Natural killer cell treated with Interleukin-12 subunit alpha and Interleukin-12 subunit beta and Interleukin-15 and Interleukin-18, amount 100 ng/mL, for 72 hours (primary cell): ENCODE measurements around the gene LDLRAD4. TPM values are rescaled to one million over a fixed set of nuclear protein-coding genes. Genes with fewer than 3 reads are reported as not detected.

Experiments used
- ATAC-seq, 2 donors: fragments of 150-1000 bp; cut with Tn5 transposase in 1 of 2; sonication (Bioruptor Pico), chemical (Tn5 transposase) in 1 of 2; 2 replicates each; pipeline ENCODE4 v1.10.0; 2021
- DNase-seq: peaks from one replicate; pipeline ENCODE4 v3.0.0; 2022; ENCODE audit warnings: low spot score
- H3K27ac Mint-ChIP-seq, 2 donors: 1 replicate in 1 of 2; 2 replicates in 1 of 2; pipeline ENCODE4 v1.8.0; 2022; ENCODE audit warnings: mixed read lengths in 2 of 2, mild to moderate bottlenecking in 1 of 2, moderate library complexity in 1 of 2
- H3K27me3 Mint-ChIP-seq, 2 donors: 1 replicate in 1 of 2; 2 replicates in 1 of 2; pipeline ENCODE4 v1.8.0; 2022; ENCODE audit warnings: mixed read lengths in 2 of 2
- H3K36me3 Mint-ChIP-seq: one replicate; pipeline ENCODE4 v1.8.0; 2022; ENCODE audit warnings: mixed read lengths
- H3K4me1 Mint-ChIP-seq, 2 donors: 1 replicate in 1 of 2; 2 replicates in 1 of 2; pipeline ENCODE4 v1.8.0; 2022; ENCODE audit warnings: low read depth in 2 of 2, mixed read lengths in 2 of 2, mild to moderate bottlenecking in 1 of 2
- H3K4me3 Mint-ChIP-seq: one replicate; pipeline ENCODE4 v1.8.0; 2022; ENCODE audit warnings: mixed read lengths
- H3K9me3 Mint-ChIP-seq: 2 replicates; pipeline ENCODE4 v1.8.0; 2022; ENCODE audit warnings: mixed read lengths
- total RNA-seq, 2 donors: library from RNA; stranded (reverse); gene quantifications; one replicate each; pipeline ENCODE4 v1.2.3, GENCODE V29; 2022

LDLRAD4 gene
- total RNA-seq, 2 donors from 2014 or later: 16.3 to 19.5 TPM

- Mint-ChIP-seq H3K4me3 (no peak overlapping the region), H3K36me3 (no peaks in the 10 kb centered on the region), H3K4me1 (peaks cover 15% of the 10 kb centered on the region in 2 donors), H3K27ac (no peak overlapping the region), H3K9me3 (no peaks in the 10 kb centered on the region), H3K27me3 (no peaks in the 10 kb centered on the region)
- DNase-seq: no peak
- no peak for ATAC-seq
Observed at GRCh38 chr18:13543144-13543543, 324.6 kb downstream of the LDLRAD4 start.

DNA sequence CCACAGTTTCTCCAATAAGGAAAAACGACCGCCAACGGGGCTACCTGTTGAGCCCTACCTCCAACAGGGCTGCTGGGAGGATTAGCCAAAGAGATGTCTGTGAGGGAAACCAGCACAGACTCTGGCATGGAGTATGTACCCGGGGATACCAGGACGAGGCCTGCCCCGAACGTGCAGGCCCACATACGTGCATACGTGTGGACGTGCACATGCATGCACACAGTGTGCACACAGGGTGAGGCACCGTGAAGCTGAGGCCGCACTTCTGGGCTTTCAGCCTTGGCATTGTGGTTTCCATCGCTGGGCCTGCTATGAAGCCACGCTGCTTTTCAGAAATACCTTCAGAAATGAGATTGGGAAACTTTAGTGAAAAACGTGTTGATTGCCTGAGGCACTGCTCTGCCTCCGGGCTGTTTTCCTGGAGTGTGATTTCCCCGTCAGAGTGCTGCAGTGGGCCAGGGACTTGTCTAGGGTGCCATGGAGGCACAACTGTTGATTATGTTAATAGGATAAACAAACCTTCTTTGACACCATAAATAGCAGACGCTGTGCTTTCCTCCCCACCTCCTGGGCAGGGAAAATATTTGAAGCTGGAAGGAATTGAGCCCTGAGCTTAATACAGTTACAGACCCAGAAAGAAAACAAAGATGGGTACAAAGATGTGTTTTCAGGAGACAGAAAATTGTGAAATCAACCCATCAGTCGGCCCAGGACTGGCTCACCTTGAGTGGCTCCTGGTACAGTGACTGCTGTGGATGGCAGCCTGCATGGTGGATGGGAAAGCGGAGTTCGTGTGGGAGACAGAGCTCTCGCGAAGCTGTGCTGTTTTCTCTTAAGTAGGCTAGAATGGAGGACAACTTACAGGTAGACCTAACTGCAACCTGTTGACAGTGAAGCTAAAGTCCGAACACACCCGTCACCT is 325.5 kb downstream of the LDLRAD4 start:
- H3K9me3 Mint-ChIP-seq: no peaks in the 10 kb centered on the region

DNA sequence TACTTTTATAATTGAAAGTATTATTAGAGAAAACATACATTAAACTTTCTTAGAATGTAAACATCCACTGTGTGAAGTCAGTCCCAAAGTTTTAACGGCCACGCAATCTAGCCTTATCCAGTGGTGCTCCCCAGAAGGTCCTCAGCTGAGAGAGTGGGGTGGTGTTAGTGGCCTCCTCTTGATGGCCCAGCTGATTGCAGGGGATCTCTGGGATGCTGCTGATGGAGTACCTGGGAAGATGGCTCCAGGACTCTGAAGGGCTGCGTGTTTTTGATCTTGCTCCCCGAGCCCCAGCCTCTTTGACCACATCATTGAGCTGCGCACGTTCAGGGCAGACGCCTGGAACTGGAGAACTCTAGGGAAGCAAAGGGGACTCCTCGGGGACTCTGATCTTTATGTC is 326.4 kb downstream of the LDLRAD4 start:
- DNase-seq: no peak
- ATAC-seq: no peak
- H3K36me3 Mint-ChIP-seq: no peaks in the 10 kb centered on the region
- H3K4me1 Mint-ChIP-seq: peaks cover 0 to 5% of the 10 kb centered on the region in 2 donors
- no peak overlapping the region for H3K27ac Mint-ChIP-seq
- H3K4me3 Mint-ChIP-seq: no peak overlapping the region
- H3K27me3 Mint-ChIP-seq: no peaks in the 10 kb centered on the region
- no peaks in the 10 kb centered on the region for H3K9me3 Mint-ChIP-seq

More for the DNA sequence above, 325.5 kb downstream of the LDLRAD4 start:
- H3K36me3 Mint-ChIP-seq: no peaks in the 10 kb centered on the region
- no peak for DNase-seq
- no peaks in the 10 kb centered on the region for H3K27me3 Mint-ChIP-seq
- H3K27ac Mint-ChIP-seq: no peak overlapping the region
- no peak overlapping the region for H3K4me3 Mint-ChIP-seq
- ATAC-seq: no peak
- peaks cover 6 to 8% of the 10 kb centered on the region in 2 donors for H3K4me1 Mint-ChIP-seq

- DNase-seq (no peak), ATAC-seq (no peak)
- Mint-ChIP-seq H3K27me3 (no peaks in the 10 kb centered on the region), H3K4me3 (no peak overlapping the region), H3K4me1 (peaks cover 0 to 6% of the 10 kb centered on the region in 2 donors), H3K36me3 (no peaks in the 10 kb centered on the region), H3K27ac (no peak overlapping the region), H3K9me3 (no peaks in the 10 kb centered on the region)
Observed at GRCh38 chr18:13545514-13545913, 327.0 kb downstream of the LDLRAD4 start.

- Mint-ChIP-seq H3K9me3 (no peaks in the 10 kb centered on the region), H3K4me3 (no peak overlapping the region), H3K36me3 (no peaks in the 10 kb centered on the region), H3K4me1 (peaks cover 0 to 4% of the 10 kb centered on the region in 2 donors), H3K27ac (no peak overlapping the region), H3K27me3 (no peaks in the 10 kb centered on the region)
- no peak for DNase-seq
- no peak for ATAC-seq
Observed at GRCh38 chr18:13545955-13546354, 327.4 kb downstream of the LDLRAD4 start.

- no peaks in the 10 kb centered on the region for H3K36me3 Mint-ChIP-seq
- H3K27me3 Mint-ChIP-seq: no peaks in the 10 kb centered on the region
- peaks cover 0 to 10% of the 10 kb centered on the region in 2 donors for H3K4me1 Mint-ChIP-seq
- DNase-seq (no peak), ATAC-seq (no peak)
- H3K27ac Mint-ChIP-seq: no peak overlapping the region
- H3K9me3 Mint-ChIP-seq: no peaks in the 10 kb centered on the region
- H3K4me3 Mint-ChIP-seq: no peak overlapping the region
Observed at GRCh38 chr18:13546638-13547037, 328.1 kb downstream of the LDLRAD4 start.

- DNase-seq: no peak
Observed at GRCh38 chr18:13547347-13547746, 328.8 kb downstream of the LDLRAD4 start.

DNA sequence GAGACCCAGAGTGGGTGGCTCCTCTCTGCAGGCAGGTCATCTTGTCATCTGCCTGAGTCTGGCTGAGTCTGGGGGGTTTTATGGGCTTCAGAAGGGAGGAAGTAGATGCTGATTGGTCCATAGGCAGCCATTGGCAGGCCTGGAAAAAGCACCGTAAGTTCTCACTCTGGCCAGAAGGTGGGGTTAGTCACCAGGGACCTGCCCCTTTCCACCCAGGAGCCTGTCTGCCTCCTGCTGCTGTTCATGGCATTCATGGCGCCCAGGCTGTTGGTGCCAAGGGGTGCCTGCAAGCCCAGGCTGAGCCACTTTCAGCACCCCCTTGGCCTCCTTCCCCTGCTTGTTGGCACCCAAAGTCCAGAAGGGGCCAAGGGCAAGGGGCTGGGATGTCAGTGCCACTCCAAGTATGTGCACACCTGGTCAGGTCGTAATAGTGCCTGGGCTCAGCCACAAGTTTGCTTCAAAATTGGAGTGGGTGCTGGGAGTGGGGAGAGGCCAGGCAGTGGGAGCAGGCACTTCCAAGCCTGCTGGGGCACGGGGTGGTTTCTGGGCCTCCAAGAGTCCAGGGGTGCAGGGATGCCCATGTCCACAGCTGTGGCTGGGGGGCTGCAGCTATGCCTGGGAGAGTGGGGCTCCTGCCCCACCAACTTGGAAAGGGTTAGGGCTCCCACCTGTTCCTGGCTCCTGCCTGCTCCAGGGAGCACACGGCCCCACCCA is 329.7 kb downstream of the LDLRAD4 start:
- no peak overlapping the region for H3K27ac Mint-ChIP-seq
- H3K36me3 Mint-ChIP-seq: no peaks in the 10 kb centered on the region
- H3K4me1 Mint-ChIP-seq: peaks cover 0 to 16% of the 10 kb centered on the region in 2 donors
- ATAC-seq (no peak), DNase-seq (no peak)
- H3K4me3 Mint-ChIP-seq: no peak overlapping the region
- H3K9me3 Mint-ChIP-seq: no peaks in the 10 kb centered on the region
- H3K27me3 Mint-ChIP-seq: no peaks in the 10 kb centered on the region

More at GRCh38 chr18:13547347-13547746, 328.8 kb downstream of the LDLRAD4 start:
- H3K4me1 Mint-ChIP-seq: peaks cover 0 to 13% of the 10 kb centered on the region in 2 donors
- H3K27me3 Mint-ChIP-seq: no peaks in the 10 kb centered on the region
- H3K27ac Mint-ChIP-seq: no peak overlapping the region
- no peak overlapping the region for H3K4me3 Mint-ChIP-seq
- ATAC-seq: no peak
- no peaks in the 10 kb centered on the region for H3K36me3 Mint-ChIP-seq
- H3K9me3 Mint-ChIP-seq: no peaks in the 10 kb centered on the region

DNA sequence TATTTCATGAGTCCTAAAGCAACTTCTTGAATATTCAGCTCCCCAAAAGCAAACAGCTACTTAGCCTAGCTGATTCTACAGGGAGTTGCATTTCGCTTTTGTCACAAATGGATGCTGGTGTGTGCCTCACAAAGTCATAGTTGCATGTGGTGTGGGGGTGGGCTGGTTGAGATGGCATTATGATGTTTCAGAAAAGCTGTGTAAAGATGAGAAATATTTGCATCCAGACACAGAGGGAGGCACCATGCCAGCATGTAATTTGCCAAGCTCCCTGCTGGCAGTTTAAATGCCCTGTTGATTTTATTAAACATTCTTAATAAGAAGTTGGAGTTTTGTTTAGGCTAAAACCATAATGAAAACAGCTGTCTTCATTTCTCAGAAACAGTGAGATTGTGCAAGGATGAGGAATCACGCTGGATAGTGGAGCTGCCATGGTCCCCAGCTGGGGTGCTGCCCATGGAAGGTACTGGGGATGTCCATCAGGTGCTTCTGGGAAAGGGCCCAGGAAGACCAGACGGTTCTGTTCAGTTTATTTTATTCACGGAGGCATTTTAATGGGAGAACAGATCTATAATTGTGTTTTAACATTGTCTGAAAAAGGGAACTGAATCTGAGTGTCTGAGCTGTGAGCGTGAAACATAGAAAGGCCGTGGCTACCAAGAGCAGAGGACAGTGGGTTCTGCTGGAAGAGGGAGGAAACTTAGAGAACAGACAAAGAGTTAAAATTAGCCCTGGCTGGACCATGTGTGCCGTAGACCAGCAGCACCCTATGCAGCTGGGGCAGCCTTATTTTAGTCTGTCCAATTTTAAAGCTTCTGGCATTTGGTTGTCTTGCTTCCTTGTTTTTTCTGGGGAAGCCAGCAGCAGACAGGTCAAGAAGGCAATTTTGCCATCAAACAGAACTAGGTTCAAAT is 330.7 kb downstream of the LDLRAD4 start:
- no peaks in the 10 kb centered on the region for H3K36me3 Mint-ChIP-seq
- peaks cover 0 to 16% of the 10 kb centered on the region in 2 donors for H3K4me1 Mint-ChIP-seq
- no peaks in the 10 kb centered on the region for H3K27me3 Mint-ChIP-seq
- H3K4me3 Mint-ChIP-seq: no peak overlapping the region
- no peak for DNase-seq
- no peak overlapping the region for H3K27ac Mint-ChIP-seq
- H3K9me3 Mint-ChIP-seq: no peaks in the 10 kb centered on the region
- no peak for ATAC-seq

DNA sequence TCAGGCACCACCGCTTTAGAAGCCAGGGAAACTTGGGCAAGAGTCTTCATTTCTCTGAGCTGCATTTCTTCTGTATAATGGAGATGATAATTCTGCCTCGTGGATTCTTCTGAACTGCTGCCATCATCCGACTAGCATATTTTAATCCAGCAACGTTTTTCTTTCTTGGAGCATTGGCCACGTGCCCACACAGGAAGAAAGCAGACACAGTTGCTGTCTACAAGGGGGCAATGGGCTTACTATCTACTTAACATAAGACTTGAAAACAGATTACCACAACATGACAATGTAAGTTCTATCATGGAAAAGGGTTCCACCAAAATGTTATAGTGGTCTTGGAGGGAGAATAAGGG is 331.3 kb downstream of the LDLRAD4 start:
- Mint-ChIP-seq H3K4me3 (no peak overlapping the region), H3K4me1 (peaks cover 0 to 16% of the 10 kb centered on the region in 2 donors), H3K9me3 (no peaks in the 10 kb centered on the region), H3K36me3 (no peaks in the 10 kb centered on the region), H3K27ac (no peak overlapping the region), H3K27me3 (no peaks in the 10 kb centered on the region)
- ATAC-seq (no peak), DNase-seq (no peak)

DNA sequence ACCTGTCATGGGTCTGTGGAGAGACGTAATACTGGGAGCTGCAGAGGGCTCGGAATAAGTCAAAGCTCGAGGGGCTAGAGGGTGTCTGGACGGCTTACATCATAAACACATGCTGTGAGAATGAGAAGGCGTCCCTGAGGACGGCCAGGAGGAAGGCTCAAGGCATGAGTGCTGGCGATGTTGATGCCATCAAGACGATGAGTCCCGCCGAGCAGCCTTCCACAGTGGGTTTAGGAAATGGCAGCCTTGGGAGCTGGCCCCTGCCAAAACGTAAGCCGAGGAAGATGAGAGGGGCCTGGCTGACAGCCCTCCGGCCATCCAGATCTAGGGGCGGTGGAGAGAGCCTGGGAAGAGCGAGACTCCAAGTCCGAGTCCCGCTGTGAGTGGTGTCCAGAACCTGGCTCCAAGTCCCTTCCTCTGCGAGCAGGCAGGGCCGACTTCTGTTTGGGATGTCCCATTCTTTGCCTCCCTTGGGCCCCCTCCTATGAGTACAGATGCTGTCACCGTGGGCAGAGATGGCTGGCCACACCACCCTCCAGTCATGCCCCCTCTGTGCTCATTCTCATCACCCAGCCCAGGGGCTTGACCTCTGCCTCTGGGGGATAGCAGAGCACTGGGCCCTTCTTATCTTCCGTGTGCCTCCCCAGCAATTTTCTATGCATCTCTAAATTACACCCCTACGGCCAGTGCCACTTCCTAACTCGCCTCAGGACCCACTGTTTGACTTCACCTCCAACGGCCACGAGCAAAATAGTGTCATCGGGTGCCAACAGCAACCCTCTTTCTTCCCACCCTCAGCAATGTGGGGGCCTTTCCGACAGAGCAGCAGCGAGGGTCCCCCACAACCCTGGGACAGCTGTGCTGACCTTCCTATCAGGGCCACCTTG is 332.1 kb downstream of the LDLRAD4 start:
- H3K4me1 Mint-ChIP-seq: peaks cover 0 to 16% of the 10 kb centered on the region in 2 donors
- ATAC-seq (no peak), DNase-seq (no peak)
- H3K27ac Mint-ChIP-seq: no peak overlapping the region
- H3K9me3 Mint-ChIP-seq: no peaks in the 10 kb centered on the region
- no peak overlapping the region for H3K4me3 Mint-ChIP-seq
- H3K27me3 Mint-ChIP-seq: no peaks in the 10 kb centered on the region
- H3K36me3 Mint-ChIP-seq: no peaks in the 10 kb centered on the region

DNA sequence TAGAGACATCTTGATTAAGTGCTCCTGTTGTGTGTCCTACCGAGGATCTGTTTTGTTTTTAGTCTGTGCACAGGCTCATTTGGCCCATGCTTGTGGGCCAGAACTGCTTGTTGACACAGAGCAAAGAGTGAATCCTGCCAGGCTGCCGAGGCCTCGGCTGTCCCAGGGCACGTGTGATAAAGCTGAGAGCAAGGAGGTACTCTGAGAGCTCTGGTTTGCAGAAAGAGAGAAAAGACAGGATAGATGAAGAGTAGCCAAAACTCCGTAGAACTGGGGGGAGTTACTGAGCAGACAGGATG is 332.7 kb downstream of the LDLRAD4 start:
- Mint-ChIP-seq H3K27me3 (no peaks in the 10 kb centered on the region), H3K4me1 (peaks cover 0 to 16% of the 10 kb centered on the region in 2 donors), H3K36me3 (no peaks in the 10 kb centered on the region), H3K4me3 (no peak overlapping the region), H3K9me3 (no peaks in the 10 kb centered on the region), H3K27ac (no peak overlapping the region)
- DNase-seq (no peak), ATAC-seq (no peak)
